Measurements from ENCODE around the gene EEIG1. TPM values are rescaled to one million over a fixed set of nuclear protein-coding genes. Genes with fewer than 3 reads are reported as not detected.

EEIG1 gene
- total RNA-seq, 1 donor from 2014 or later: 26.4 TPM

- DNase-seq (ENCODE audit: low read depth): no peak
- Histone ChIP-seq H3K4me3 (ENCODE audit: insufficient read depth, low read depth, low read length) (no peak overlapping the region), H3K79me2 (ENCODE audit: insufficient read depth, low read length) (no peaks in the 10 kb centered on the region), H4K20me1 (ENCODE audit: insufficient read depth, low read length) (no peaks in the 10 kb centered on the region), H3K27me3 (ENCODE audit: insufficient read depth, low read length) (no peaks in the 10 kb centered on the region), H2AFZ (ENCODE audit: low read depth, low read length) (no peak overlapping the region), H3K36me3 (ENCODE audit: insufficient read depth, low read length) (no peaks in the 10 kb centered on the region), H3K9me3 (ENCODE audit: insufficient read depth, low read depth, low read length) (no peaks in the 10 kb centered on the region), H3K4me1 (ENCODE audit: insufficient read depth, low read length) (no peaks in the 10 kb centered on the region), H3K9ac (ENCODE audit: low read length) (no peak overlapping the region), H3K27ac (ENCODE audit: low read depth, low read length) (no peak overlapping the region), H3K4me2 (ENCODE audit: low read length) (no peak overlapping the region)
- no peak for TF ChIP-seq EZH2 (IDR thresholded peaks at IDR 0.05; ENCODE audit: insufficient read depth, low read length)
- H3K27ac Mint-ChIP-seq (ENCODE audit: unreplicated experiment): no peak overlapping the region
- H3K4me3 Mint-ChIP-seq (ENCODE audit: unreplicated experiment): no peak overlapping the region
- FAIRE-seq: no peak
- H3K4me1 Mint-ChIP-seq (ENCODE audit: low read depth, unreplicated experiment): peaks cover 2% of the 10 kb centered on the region
- H3K9me3 Mint-ChIP-seq (ENCODE audit: unreplicated experiment): peaks cover 2% of the 10 kb centered on the region
- no peaks in the 10 kb centered on the region for H3K36me3 Mint-ChIP-seq (ENCODE audit: low read depth, unreplicated experiment)
- H3K27me3 Mint-ChIP-seq (ENCODE audit: low read depth, unreplicated experiment): peaks cover 12% of the 10 kb centered on the region
Observed at GRCh38 chr9:128021098-128021497, 40.3 kb upstream of the EEIG1 start.

- TF ChIP-seq CTCF (IDR thresholded peaks at IDR 0.05; ENCODE audit: insufficient read depth, low read depth, low read length) (no peak), EZH2 (IDR thresholded peaks at IDR 0.05; ENCODE audit: insufficient read depth, low read length) (no peak)
- Mint-ChIP-seq H3K4me1 (ENCODE audit: low read depth, unreplicated experiment) (peaks cover 2% of the 10 kb centered on the region), H3K4me3 (ENCODE audit: unreplicated experiment) (no peak overlapping the region), H3K36me3 (ENCODE audit: low read depth, unreplicated experiment) (no peaks in the 10 kb centered on the region), H3K27ac (ENCODE audit: unreplicated experiment) (no peak overlapping the region), H3K27me3 (ENCODE audit: low read depth, unreplicated experiment) (peaks cover 13% of the 10 kb centered on the region), H3K9me3 (ENCODE audit: unreplicated experiment) (peaks cover 2% of the 10 kb centered on the region)
- no peak for DNase-seq (ENCODE audit: low read depth)
- no peak overlapping the region for H3K4me2 ChIP-seq (ENCODE audit: low read length)
- no peaks in the 10 kb centered on the region for H3K79me2 ChIP-seq (ENCODE audit: insufficient read depth, low read length)
- H2AFZ ChIP-seq (ENCODE audit: low read depth, low read length): no peak overlapping the region
- H3K9ac ChIP-seq (ENCODE audit: low read length): no peak overlapping the region
- no peaks in the 10 kb centered on the region for H4K20me1 ChIP-seq (ENCODE audit: insufficient read depth, low read length)
- no peaks in the 10 kb centered on the region for H3K4me1 ChIP-seq (ENCODE audit: insufficient read depth, low read length)
- H3K9me3 ChIP-seq (ENCODE audit: insufficient read depth, low read depth, low read length): no peaks in the 10 kb centered on the region
- no peaks in the 10 kb centered on the region for H3K36me3 ChIP-seq (ENCODE audit: insufficient read depth, low read length)
- FAIRE-seq: no peak
- H3K27me3 ChIP-seq (ENCODE audit: insufficient read depth, low read length): no peaks in the 10 kb centered on the region
- H3K4me3 ChIP-seq (ENCODE audit: insufficient read depth, low read depth, low read length): no peak overlapping the region
- H3K27ac ChIP-seq (ENCODE audit: low read depth, low read length): no peak overlapping the region
Observed at GRCh38 chr9:128020692-128021091, 39.9 kb upstream of the EEIG1 start.

GRCh38 chr9:128015696-128016095 is 34.9 kb upstream of the EEIG1 start:
- no peaks in the 10 kb centered on the region for H3K4me1 ChIP-seq (ENCODE audit: insufficient read depth, low read length)
- Mint-ChIP-seq H3K27ac (ENCODE audit: unreplicated experiment) (no peak overlapping the region), H3K27me3 (ENCODE audit: low read depth, unreplicated experiment) (peaks cover 13% of the 10 kb centered on the region), H3K36me3 (ENCODE audit: low read depth, unreplicated experiment) (no peaks in the 10 kb centered on the region), H3K9me3 (ENCODE audit: unreplicated experiment) (no peaks in the 10 kb centered on the region), H3K4me1 (ENCODE audit: low read depth, unreplicated experiment) (no peaks in the 10 kb centered on the region), H3K4me3 (ENCODE audit: unreplicated experiment) (no peak overlapping the region)
- H3K4me3 ChIP-seq (ENCODE audit: insufficient read depth, low read depth, low read length): no peak overlapping the region
- H3K9me3 ChIP-seq (ENCODE audit: insufficient read depth, low read depth, low read length): no peaks in the 10 kb centered on the region
- no peak overlapping the region for H3K4me2 ChIP-seq (ENCODE audit: low read length)
- H3K27me3 ChIP-seq (ENCODE audit: insufficient read depth, low read length): no peaks in the 10 kb centered on the region
- H3K27ac ChIP-seq (ENCODE audit: low read depth, low read length): no peak overlapping the region
- no peaks in the 10 kb centered on the region for H3K79me2 ChIP-seq (ENCODE audit: insufficient read depth, low read length)
- H3K36me3 ChIP-seq (ENCODE audit: insufficient read depth, low read length): no peaks in the 10 kb centered on the region
- H3K9ac ChIP-seq (ENCODE audit: low read length): no peak overlapping the region
- no peak overlapping the region for H2AFZ ChIP-seq (ENCODE audit: low read depth, low read length)
- TF ChIP-seq CTCF (IDR thresholded peaks at IDR 0.05; ENCODE audit: insufficient read depth, low read depth, low read length): no peak
- TF ChIP-seq EZH2 (IDR thresholded peaks at IDR 0.05; ENCODE audit: insufficient read depth, low read length): no peak
- no peak for FAIRE-seq
- DNase-seq (ENCODE audit: low read depth): no peak
- no peaks in the 10 kb centered on the region for H4K20me1 ChIP-seq (ENCODE audit: insufficient read depth, low read length)

All from astrocyte (in vitro differentiated cells and primary cell).